SK-N-SH treated with all-trans-retinoic acid at 6 μM for 48 hours (cell line): Measurements from ENCODE around the gene C12orf57.

Source experiments
- CSRNP3 ChIP-seq: fragments of 250-450 bp; sonication (Bioruptor Pico); IDR thresholded peaks from 2 replicates; pipeline ENCODE4 v1.5.1; 2021; ENCODE audit warnings: mild to moderate bottlenecking, moderate library complexity
- GLIS3 ChIP-seq: fragments of 250-450 bp; sonication (Bioruptor Pico); IDR thresholded peaks from 2 replicates; pipeline ENCODE4 v1.5.0; 2020; ENCODE audit warnings: mild to moderate bottlenecking, moderate library complexity
- PATZ1 ChIP-seq: fragments of 250-450 bp; sonication (Bioruptor Pico); IDR thresholded peaks from 2 replicates; pipeline ENCODE4 v1.8.0; 2020; ENCODE audit warnings: mild to moderate bottlenecking, moderate library complexity, borderline replicate concordance
- RARB ChIP-seq: fragments of 250-450 bp; sonication (Bioruptor Pico); IDR thresholded peaks from 2 replicates; pipeline ENCODE4 v1.8.0; 2021; ENCODE audit warnings: mild to moderate bottlenecking, moderate library complexity
- ZC3H10 ChIP-seq: fragments of 250-450 bp; sonication (Bioruptor Pico); IDR thresholded peaks from 2 replicates; pipeline ENCODE4 v1.5.1; 2021; ENCODE audit warnings: mild to moderate bottlenecking, moderate library complexity
- ZFP3 ChIP-seq: fragments of 250-450 bp; sonication (Bioruptor Pico); IDR thresholded peaks from 2 replicates; pipeline ENCODE4 v1.5.0; 2020; ENCODE audit warnings: mild to moderate bottlenecking, moderate library complexity
- ZNF70 ChIP-seq: fragments of 450-650 bp; formaldehyde crosslinking; IDR thresholded peaks from 2 replicates; pipeline ENCODE4 v1.5.0; 2020; ENCODE audit warnings: mild to moderate bottlenecking, moderate library complexity
- ZNF8 ChIP-seq: fragments of 450-650 bp; formaldehyde crosslinking; IDR thresholded peaks from 2 replicates; pipeline ENCODE4 v1.5.0; 2020; ENCODE audit warnings: mild to moderate bottlenecking, moderate library complexity
- TF ChIP-seq, protein P1 (sequence below): fragments of 250-450 bp; sonication (Bioruptor Pico); IDR thresholded peaks from 2 replicates; pipeline ENCODE4 v1.8.0; 2021; ENCODE audit warnings: low read depth, mild to moderate bottlenecking, moderate library complexity, borderline replicate concordance

- TF ChIP-seq RARB (CRISPR knock-in tag) (no peak), CSRNP3 (no peak), ZNF8 (CRISPR knock-in tag) (no peak), PATZ1 (CRISPR knock-in tag) (no peak), ZNF70 (CRISPR knock-in tag) (no peak), GLIS3 (CRISPR knock-in tag) (no peak), ZC3H10 (no peak), ZFP3 (CRISPR knock-in tag) (no peak)
- TF ChIP-seq, protein P1, sequence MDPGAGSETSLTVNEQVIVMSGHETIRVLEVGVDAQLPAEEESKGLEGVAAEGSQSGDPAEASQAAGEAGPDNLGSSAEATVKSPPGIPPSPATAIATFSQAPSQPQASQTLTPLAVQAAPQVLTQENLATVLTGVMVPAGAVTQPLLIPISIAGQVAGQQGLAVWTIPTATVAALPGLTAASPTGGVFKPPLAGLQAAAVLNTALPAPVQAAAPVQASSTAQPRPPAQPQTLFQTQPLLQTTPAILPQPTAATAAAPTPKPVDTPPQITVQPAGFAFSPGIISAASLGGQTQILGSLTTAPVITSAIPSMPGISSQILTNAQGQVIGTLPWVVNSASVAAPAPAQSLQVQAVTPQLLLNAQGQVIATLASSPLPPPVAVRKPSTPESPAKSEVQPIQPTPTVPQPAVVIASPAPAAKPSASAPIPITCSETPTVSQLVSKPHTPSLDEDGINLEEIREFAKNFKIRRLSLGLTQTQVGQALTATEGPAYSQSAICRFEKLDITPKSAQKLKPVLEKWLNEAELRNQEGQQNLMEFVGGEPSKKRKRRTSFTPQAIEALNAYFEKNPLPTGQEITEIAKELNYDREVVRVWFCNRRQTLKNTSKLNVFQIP (CRISPR knock-in tag) = no peak
These were observed 21.6 kb upstream of the C12orf57 start for GRCh38 chr12:6921996-6922946.
